GM19238 (cell line): Measurements from ENCODE around the gene MAP7.
"Not testable (repeated sequence)": the region's sequence is repeated elsewhere in the genome, so short reads cannot be mapped to it uniquely, and the experiment has no call there.

Experiments used
- DNase-seq: peaks from one replicate; pipeline ENCODE4 v3.0.0; 2011; ENCODE audit warnings: low spot score; ENCODE audit not compliant: insufficient read length

The MAP7 gene

GRCh38 chr6:136387316-136387715 is 162.9 kb downstream of the MAP7 start:
- no peak for DNase-seq

GRCh38 chr6:136383268-136383937 is 166.8 kb downstream of the MAP7 start:
- DNase-seq: no peak

- DNase-seq: no peak
These were observed 167.5 kb downstream of the MAP7 start for GRCh38 chr6:136382676-136383252.

GRCh38 chr6:136378888-136379287 is 171.3 kb downstream of the MAP7 start:
- no peak for DNase-seq

DNA sequence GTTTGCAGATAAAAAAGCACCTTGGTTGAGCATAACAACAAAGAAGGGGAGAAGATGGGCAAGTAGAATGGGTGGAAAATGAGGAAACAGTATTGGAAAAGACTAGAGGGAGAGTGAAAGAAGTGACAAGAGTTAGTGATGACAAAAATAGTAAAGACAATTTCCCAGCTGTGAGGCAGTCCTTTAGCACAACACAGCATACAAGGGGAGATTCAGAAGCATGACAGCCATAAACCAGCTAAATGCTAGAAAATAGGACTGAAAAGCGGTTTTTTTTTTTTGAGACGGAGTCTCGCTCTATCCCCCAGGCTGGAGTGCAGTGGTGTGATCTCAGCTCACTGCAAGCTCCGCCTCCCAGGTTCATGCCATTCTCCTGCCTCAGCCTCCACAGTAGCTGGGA is 174.4 kb downstream of the MAP7 start:
- not testable (repeated sequence) for DNase-seq

- no peak for DNase-seq
These were observed 178.3 kb downstream of the MAP7 start for GRCh38 chr6:136371959-136372358.

DNA sequence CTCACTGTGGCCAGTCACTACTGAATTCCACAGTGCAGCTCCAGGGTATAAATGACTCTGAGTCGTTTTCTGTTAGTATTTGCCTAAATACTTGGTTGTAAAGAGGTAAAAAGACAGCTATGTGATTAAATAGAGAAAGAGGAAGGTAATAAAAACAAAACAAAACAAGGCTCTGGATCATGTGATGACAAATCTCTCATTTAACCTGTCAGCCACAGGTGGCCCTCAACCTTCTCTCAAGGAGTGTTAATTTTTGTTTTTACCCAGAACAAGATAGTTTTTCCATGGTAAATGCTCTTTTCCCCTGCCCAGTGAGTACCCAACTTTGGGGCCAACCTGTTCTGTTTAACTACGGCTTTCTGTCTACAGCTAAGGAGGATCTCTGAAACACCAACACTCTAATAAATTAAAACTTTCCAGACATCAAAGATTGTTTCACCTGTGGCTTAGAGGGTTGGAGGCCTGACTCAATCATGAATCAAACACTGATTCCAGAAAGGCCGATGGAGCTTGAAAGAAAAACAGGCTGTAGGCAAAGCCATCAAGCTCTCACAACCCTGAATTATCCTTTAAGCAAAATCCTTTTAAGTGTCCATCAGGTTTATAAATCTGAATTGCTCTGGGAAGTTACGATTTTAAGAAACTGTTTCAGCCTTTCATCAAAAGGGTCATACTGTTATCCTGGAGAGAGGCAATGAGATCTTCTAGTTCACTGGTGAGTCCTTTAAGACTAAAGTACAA is 179.1 kb downstream of the MAP7 start:
- no peak for DNase-seq

GRCh38 chr6:136365776-136366354 is 184.4 kb downstream of the MAP7 start:
- peak; percentile 16 for DNase-seq

GRCh38 chr6:136362421-136363356 is 187.5 kb downstream of the MAP7 start:
- no peak for DNase-seq

GRCh38 chr6:136361787-136362186 is 188.4 kb downstream of the MAP7 start:
- no peak for DNase-seq

GRCh38 chr6:136360783-136361182 is 189.4 kb downstream of the MAP7 start:
- DNase-seq: no peak

DNA sequence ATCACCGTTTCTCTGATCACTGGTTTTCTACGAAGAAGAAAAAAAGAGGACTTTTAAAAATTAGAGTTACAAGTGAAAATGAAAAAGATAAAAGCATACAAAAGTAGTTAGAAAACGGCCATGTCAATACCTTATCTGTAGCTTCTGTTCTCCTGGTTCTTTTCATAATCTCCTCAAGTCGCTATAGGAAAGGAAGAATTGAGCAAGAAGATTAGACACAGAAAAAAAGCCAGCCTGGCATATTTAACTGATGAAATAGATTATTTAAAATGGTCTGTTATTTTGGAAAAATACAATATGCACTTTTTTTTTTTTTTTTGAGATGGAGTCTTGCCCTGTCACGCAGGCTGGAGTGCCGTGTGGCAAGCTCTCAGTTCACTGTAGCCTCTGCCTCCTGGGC is 190.4 kb downstream of the MAP7 start:
- DNase-seq: no peak

DNA sequence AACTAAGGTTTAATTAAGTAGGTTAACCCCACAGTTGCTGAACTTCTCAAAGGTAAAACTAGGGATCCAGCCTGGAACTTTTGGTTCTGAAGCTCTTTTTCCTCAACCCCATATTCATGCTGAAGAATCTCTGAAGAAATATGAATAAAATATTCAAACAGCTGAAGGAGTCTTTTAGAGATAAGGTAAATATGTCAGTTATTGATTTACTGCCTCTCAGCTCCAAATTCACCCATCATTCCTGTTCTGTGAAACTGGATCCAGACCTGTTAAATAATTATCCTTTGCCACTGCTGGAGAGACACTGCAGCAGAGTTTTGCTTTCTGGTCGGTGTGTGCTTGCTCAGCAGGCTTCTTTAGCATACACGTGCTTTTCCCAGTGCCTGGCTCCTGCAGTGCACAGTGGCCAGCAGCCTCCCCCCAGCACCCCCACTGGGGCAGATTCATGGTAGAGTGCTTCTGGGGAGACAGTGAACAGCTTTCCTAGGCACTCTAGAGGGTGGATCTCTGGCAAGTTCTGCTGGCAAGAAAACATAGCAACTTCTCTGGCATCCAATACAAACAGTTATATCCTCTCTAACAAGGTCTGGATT is 198.6 kb downstream of the MAP7 start:
- DNase-seq: no peak

DNA sequence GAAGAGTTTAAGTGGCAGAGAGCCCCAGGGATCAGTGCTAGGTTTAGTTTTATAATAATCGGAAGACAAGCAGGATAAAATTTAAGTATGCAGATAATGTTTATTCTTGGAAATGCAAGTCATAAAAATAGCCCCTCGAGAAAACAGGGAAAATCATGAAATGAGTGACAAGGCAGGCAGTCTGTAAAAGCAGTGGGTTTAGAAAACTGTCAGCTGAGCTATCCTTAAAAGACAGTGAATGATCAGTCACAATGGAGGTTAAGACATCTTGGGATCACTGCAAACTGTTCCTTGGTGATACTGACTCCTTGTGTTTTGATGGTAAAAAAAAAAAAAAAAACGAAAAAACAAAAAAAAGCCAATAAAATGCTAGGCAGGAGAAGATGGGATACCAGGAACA is 199.3 kb downstream of the MAP7 start:
- no peak for DNase-seq

DNA sequence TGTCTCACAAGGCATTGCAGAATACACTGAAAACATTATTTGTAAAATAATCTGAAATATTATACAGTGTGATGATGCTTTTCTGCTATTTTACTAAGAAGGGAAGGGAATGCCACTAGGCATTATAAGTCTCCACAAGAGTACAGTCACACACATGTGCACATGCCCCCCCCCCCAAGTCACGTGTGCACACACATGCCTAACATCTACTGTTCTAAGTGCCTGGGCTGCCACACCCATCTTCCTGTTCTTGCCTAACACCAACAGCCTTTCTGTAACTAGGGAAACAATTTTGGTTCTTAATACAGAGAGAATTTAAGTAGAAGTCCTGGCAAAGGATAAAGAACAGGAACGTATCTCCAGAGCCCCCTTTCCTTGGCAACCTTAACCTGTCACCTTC is 202.4 kb downstream of the MAP7 start:
- no peak for DNase-seq

- no peak for DNase-seq
These were observed 205.1 kb downstream of the MAP7 start for GRCh38 chr6:136345145-136345544.

DNA sequence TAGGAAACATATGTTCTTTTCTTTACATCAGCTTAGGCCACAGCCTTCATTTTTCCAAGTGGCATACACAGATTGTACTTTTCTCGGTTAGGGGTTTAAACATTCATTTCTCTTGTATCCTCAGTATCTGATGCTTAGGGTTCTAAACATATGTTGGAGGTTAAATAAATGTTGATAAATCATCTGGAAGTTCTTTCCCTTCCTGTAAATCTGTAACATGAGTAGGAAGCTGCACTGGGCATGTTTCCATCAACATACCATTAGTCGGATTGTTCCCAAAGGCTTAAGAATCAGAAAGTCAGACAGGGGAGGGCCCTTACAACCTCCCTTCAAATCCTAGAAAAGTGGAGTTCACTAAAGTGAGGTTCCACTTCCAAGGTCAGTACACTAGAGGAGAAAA is 205.8 kb downstream of the MAP7 start:
- DNase-seq: no peak

GRCh38 chr6:136343700-136344099 is 206.5 kb downstream of the MAP7 start:
- no peak for DNase-seq

DNA sequence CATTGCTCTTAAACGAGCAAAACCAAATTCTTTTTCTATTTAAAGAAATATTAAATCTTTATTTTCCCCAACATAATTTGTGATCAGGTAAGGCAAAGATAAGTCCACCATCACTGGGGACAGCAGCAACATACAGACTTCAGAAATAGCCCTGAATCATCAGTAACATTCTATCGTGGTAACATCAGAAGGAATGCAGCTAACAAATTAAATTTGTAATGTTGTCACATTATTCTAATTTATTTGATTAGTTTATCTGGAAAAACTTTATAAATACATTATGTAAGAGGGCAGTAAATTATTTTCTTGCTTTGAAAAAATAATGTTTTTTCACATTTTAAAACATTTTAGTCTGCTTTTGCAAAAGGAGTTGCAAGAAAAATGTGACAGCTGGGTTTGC is 206.9 kb downstream of the MAP7 start:
- no peak for DNase-seq

DNA sequence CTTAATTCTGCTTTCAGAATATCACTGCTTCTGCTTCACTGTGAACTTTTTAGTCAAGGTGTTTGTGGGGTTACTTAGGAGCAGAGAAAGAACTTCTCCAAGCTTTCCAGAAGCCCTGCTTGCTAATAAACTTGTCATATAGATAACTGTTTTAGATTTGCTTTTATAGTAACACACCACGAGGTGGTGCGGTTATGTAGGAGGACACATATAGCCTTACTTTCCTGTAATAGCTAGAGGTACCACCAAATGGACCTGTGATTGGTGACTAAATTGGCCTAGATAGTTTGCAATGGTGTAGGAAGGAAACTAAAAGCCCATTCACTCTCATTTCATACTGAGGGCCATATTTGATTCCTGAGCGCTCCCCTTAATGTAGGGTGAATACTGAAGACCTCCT is 208.3 kb downstream of the MAP7 start:
- no peak for DNase-seq

DNA sequence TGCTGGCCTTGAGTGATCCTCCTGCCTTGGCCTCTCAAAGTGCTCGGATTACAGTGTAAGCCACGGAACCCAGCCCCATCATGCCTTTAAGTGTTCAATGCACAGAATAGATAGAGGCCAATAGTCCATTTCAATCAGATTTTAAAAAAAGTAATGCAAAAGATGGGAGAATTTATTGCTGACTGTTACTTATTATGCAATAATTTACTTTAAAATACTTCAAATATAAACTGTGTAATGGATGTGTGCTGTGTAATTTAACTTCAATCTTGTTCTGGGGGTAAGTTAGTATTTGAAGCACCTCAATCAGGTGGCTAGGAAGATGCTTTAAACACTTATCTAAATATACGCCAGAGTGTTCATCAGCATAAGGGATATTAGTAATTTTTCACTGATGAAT is 208.9 kb downstream of the MAP7 start:
- no peak for DNase-seq
